Measurements from ENCODE around the gene ETNK1. TPM values are rescaled to one million over a fixed set of nuclear protein-coding genes. Genes with fewer than 3 reads are reported as not detected.

Gene ETNK1, protein sequence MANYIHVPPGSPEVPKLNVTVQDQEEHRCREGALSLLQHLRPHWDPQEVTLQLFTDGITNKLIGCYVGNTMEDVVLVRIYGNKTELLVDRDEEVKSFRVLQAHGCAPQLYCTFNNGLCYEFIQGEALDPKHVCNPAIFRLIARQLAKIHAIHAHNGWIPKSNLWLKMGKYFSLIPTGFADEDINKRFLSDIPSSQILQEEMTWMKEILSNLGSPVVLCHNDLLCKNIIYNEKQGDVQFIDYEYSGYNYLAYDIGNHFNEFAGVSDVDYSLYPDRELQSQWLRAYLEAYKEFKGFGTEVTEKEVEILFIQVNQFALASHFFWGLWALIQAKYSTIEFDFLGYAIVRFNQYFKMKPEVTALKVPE
- total RNA-seq (2022) (124 and 131 TPM in 2 replicates), Bru-seq, nascent RNA (percentile 97 among the genes with signal in this experiment), BruChase-seq, experiment 1, labeled RNA remaining after a 6-hour chase (percentile 96 among the genes with signal in this experiment), BruChase-seq, experiment 2, labeled RNA remaining after a 2-hour chase (percentile 96 among the genes with signal in this experiment)
- long read RNA-seq, full-length matches to known transcripts, result 41 of 60 reads
- long read RNA-seq, partial matches to known transcripts, result 6 of 60 reads
- long read RNA-seq, other reads (novel, unspliced or antisense), result 13 of 60 reads

DNA sequence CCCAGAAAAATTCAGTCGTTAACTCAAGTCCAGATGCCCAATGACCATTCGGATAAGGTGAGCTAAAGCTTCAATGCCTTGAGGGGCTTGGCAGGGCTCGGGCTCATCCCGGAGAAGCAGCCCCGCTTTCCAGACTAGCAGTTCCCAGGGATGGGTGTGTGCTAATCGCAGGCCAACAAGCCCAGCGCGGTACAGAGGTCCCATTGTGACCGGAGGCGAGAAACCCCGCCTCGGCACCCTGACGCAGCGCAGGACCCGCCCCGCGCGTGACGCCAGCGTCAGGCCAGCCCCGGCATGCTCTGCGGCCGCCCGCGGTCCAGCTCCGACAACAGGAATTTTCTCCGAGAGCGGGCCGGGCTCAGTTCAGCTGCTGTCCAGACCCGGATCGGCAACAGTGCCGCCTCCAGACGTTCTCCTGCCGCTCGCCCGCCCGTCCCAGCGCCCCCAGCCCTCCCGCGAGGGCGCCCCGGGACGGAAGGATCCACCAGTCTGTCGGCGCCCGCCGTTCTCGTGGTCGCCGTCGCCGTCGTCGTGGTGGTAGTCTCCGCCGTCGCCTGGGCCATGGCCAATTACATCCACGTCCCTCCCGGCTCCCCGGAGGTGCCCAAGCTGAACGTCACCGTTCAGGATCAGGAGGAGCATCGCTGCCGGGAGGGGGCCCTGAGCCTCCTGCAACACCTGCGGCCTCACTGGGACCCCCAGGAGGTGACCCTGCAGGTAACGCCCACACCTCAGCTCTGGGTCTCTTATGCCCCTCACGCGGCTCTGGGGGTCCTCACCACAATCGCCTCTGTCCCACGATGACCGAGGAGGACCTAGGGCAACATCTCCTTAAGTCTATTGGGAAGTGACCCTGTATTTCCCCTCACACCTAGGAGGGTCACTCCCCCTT lies at the start of gene ETNK1:
TSS of gene ETNK1 (plus strand) at position 302 of the 892 bp plus-strand sequence. CDS start at position 562, 260 bp downstream.
- H3K36me3 Mint-ChIP-seq (ENCODE audit: insufficient read depth, unreplicated experiment), result peaks cover 42% of the 10 kb centered on the region
- H3K4me3 Mint-ChIP-seq (ENCODE audit: low read depth, unreplicated experiment), result peak within 1 kb of the TSS; percentile 92
- peaks cover 12% of the 10 kb centered on the region for H3K4me1 Mint-ChIP-seq (ENCODE audit: low read depth, unreplicated experiment)
- TF ChIP-seq CTCF (IDR thresholded peaks at IDR 0.05; ENCODE audit: unreplicated experiment), result no peak
- CTCF ChIA-PET, result interaction anchor here (0.6 to 2.0 kb wide), 9 partner anchors 15 to 566 kb away, joined by 3 to 15 read pairs (median 3); partner anchors contain the start of gene C2CD5
- no peaks in the 10 kb centered on the region for H3K9me3 Mint-ChIP-seq (ENCODE audit: low read depth, unreplicated experiment)
- intact Hi-C loops (cut with micrococcal nuclease; ENCODE audit: unreplicated experiment), result no loop called here
- H3K27ac Mint-ChIP-seq (ENCODE audit: unreplicated experiment), result peak within 1 kb of the TSS; percentile 98
- BruUV-seq (replicated peaks), result no TSS peak
- peak; percentile 98 for DNase-seq
- H3K27me3 Mint-ChIP-seq (ENCODE audit: unreplicated experiment), result no peaks in the 10 kb centered on the region

- no peak for TF ChIP-seq CTCF (IDR thresholded peaks at IDR 0.05; ENCODE audit: unreplicated experiment)
- no peaks in the 10 kb centered on the region for H3K27me3 Mint-ChIP-seq (ENCODE audit: unreplicated experiment)
- CTCF ChIA-PET, result no interaction called here
- no TSS peak for BruUV-seq (replicated peaks)
- peaks cover 16% of the 10 kb centered on the region for H3K4me1 Mint-ChIP-seq (ENCODE audit: low read depth, unreplicated experiment)
- no peak overlapping the region for H3K4me3 Mint-ChIP-seq (ENCODE audit: low read depth, unreplicated experiment)
- no peaks in the 10 kb centered on the region for H3K36me3 Mint-ChIP-seq (ENCODE audit: insufficient read depth, unreplicated experiment)
- H3K27ac Mint-ChIP-seq (ENCODE audit: unreplicated experiment), result no peak overlapping the region
- DNase-seq, result no peak
- no peaks in the 10 kb centered on the region for H3K9me3 Mint-ChIP-seq (ENCODE audit: low read depth, unreplicated experiment)
- intact Hi-C loops (cut with micrococcal nuclease; ENCODE audit: unreplicated experiment), result no loop called here
Observed at GRCh38 chr12:22576065-22576464, 48.9 kb upstream of the ETNK1 start.

DNA sequence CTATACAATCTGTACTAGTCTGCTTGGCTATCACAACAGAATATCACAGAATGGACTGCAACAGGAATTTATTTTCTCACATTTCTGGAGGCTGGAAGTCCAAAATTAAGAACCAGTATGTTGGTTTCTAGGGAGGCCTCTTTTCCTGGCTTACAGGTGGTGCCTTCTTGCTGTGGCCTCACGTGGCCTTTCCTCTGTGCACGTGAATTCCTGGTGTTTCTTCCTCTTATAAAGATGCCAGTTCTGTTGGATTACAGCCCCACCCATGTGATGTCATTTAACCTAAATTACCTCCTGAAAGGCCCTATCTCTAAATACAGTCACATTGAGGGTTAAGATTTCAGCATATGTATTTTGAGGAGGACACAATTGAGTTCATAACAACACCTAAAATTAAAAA lies 48.5 kb upstream of the ETNK1 start:
- no peak overlapping the region for H3K27ac Mint-ChIP-seq (ENCODE audit: unreplicated experiment)
- intact Hi-C loops (cut with micrococcal nuclease; ENCODE audit: unreplicated experiment), result no loop called here
- no TSS peak for BruUV-seq (replicated peaks)
- CTCF ChIA-PET, result no interaction called here
- DNase-seq, result no peak
- no peak overlapping the region for H3K4me3 Mint-ChIP-seq (ENCODE audit: low read depth, unreplicated experiment)
- no peaks in the 10 kb centered on the region for H3K36me3 Mint-ChIP-seq (ENCODE audit: insufficient read depth, unreplicated experiment)
- peaks cover 16% of the 10 kb centered on the region for H3K4me1 Mint-ChIP-seq (ENCODE audit: low read depth, unreplicated experiment)
- H3K9me3 Mint-ChIP-seq (ENCODE audit: low read depth, unreplicated experiment), result no peaks in the 10 kb centered on the region
- TF ChIP-seq CTCF (IDR thresholded peaks at IDR 0.05; ENCODE audit: unreplicated experiment), result no peak
- no peaks in the 10 kb centered on the region for H3K27me3 Mint-ChIP-seq (ENCODE audit: unreplicated experiment)

- Mint-ChIP-seq H3K9me3 (ENCODE audit: low read depth, unreplicated experiment) (no peaks in the 10 kb centered on the region), H3K4me1 (ENCODE audit: low read depth, unreplicated experiment) (peaks cover 16% of the 10 kb centered on the region), H3K27me3 (ENCODE audit: unreplicated experiment) (no peaks in the 10 kb centered on the region), H3K27ac (ENCODE audit: unreplicated experiment) (no peak overlapping the region), H3K4me3 (ENCODE audit: low read depth, unreplicated experiment) (no peak overlapping the region), H3K36me3 (ENCODE audit: insufficient read depth, unreplicated experiment) (no peaks in the 10 kb centered on the region)
- DNase-seq, result no peak
- intact Hi-C loops (cut with micrococcal nuclease; ENCODE audit: unreplicated experiment), result no loop called here
- TF ChIP-seq CTCF (IDR thresholded peaks at IDR 0.05; ENCODE audit: unreplicated experiment), result no peak
- BruUV-seq (replicated peaks), result no TSS peak
- CTCF ChIA-PET, result no interaction called here
Observed at GRCh38 chr12:22577667-22578066, 47.3 kb upstream of the ETNK1 start.

Measured in Calu3 (cell line).